CD4-positive, alpha-beta T cell treated with Interleukin-4 for 4 hours (primary cell): ENCODE results near the gene CTPS2.
A peak's percentile ranks its signal among the peaks of the same experiment; 100 is the strongest.
"Not testable (repeated sequence)": the region's sequence is repeated elsewhere in the genome, so short reads cannot be mapped to it uniquely, and the experiment has no call there.

Experiments
- DNase-seq: peaks from one replicate; pipeline ENCODE4 v3.0.0-alpha.2; 2020

CTPS2 gene

DNA sequence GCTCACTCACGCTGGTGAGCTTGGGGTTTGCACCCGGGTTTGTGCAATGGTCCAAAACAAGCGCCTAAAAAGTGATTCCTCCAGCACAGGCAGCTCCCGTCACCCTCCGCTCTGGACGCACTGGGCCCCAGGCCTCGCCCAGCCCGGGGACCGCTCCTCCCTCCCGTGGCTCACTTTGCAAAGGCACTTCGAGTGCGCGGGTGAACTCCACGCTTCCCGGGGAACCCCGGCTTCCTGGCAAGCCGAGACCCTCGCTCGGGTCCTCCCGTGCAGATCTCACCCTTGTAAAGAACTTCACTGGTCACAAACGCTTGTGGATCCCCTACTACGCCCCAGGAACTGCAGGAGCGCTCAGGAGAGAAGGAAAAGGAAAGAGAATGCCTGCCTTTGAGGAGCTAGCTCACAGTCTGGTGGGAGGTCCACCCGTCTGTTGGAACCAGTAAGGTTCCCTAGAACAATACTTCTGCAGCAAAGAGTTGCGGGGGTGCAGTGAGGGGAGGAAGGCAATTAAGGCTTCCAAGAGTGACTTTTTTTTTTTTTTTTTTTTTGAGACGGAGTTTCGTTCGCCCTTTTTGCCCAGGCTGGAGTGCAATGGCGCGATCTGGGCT is at the start of gene CTPS2:
CTPS2 (minus strand) TSS at position 122 of the 608 bp plus-strand sequence. CDS start 9,767 bp downstream, outside the sequence.
- peak; percentile 21 for DNase-seq

GRCh38 chrX:16761500-16761899 is 49.0 kb upstream of the CTPS2 start:
- DNase-seq = not testable (repeated sequence)

DNA sequence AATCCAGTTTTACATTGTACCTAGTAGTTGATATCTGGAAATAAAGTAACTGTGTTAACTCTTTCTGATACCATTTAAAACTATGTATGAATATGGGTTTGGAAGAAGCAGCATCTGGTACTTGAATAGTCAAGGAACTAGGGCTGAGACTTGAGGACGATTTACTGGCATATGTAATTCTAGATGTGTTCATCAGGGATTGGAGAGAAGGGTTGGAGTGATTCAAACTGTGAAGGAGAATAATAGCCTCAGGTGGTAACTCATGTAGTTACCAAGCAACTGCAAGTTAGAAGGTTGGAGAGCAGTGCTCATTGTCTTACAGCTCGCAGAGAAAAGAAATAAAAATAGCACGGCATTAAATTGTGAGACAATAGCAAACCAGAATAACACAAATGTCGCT is 44.3 kb upstream of the CTPS2 start:
- no peak for DNase-seq

DNA sequence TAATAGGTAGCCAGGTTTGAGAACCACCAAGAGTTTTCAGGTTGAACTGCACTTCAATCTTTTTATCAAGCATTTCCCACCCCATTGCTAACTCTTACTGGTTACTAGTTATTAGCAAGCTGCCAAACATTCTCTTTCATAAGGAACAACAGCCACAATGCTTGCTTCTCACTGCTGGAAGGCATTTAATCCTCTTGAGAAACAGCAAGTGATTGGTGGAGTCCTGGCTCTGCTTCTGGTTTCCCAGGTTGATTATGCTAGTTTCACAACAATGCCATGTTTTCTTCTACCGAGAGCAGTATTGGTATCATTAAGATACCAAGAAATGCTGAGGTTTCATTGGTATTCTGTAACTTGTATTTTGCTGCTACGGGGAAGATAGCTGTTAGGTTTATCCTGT is 41.5 kb upstream of the CTPS2 start:
- DNase-seq = no peak

GRCh38 chrX:16750136-16750535 is 37.7 kb upstream of the CTPS2 start:
- DNase-seq = no peak

DNA sequence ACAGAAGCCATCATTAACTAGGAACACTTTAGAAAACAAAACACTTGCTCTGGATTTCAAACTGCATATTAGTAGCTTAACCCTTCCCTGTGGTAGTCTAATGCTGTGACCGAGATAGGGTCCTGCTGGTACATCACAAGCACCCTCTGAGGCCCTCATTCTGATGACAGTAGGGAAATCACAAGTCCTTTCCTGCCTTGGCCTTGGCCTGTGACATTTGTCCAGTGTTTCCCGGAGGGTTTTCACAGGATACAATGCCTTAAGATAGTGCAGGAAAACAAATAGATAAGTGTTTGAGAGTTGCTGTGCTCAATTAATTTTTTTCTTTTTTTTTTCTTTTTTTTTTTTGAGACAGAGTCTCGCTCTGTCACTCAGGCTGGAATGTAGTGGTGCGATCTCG is 36.0 kb upstream of the CTPS2 start:
- DNase-seq = no peak

DNA sequence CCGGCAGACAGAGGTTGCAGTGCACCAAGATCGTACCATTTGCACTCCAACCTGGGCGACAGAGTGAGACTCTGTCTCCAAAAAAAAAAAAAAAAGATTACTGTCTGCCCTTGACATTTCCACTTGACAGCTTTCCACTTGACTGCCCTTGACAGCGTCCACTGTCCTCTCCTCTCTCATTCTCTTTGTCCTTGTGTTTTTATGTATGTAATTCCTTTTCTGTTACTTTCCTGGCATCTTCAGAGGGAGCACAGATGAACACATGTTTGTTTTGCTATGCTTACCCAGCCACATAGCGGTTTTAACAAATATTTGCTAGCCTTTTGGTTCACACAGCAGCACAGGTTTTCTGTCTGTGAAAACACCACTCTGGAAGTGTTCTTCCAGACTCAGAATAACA is 33.2 kb upstream of the CTPS2 start:
- no peak for DNase-seq

DNA sequence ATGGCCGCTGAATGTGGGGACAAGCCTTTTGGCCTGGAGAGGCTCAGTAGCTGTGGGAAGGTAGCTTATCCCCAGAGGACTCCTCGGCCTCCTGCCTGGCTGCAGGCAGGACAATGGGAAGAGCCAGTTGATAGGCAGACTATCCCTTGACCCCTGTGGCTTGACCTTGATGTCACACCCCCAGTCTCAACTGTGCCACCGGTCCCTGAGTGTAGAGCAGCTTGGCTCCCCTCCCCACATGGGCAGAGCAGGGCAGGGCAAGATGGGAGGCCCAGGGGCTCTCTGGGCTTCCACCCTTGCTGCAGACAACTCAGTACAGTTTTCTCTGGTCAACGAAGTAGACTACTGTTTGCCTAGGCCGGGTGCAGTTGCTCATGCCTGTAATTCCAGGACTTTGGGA is 32.6 kb upstream of the CTPS2 start:
- DNase-seq = no peak

GRCh38 chrX:16743604-16744325 is 31.3 kb upstream of the CTPS2 start:
- DNase-seq = no peak

GRCh38 chrX:16739574-16739973 is 27.1 kb upstream of the CTPS2 start:
- no peak for DNase-seq

DNA sequence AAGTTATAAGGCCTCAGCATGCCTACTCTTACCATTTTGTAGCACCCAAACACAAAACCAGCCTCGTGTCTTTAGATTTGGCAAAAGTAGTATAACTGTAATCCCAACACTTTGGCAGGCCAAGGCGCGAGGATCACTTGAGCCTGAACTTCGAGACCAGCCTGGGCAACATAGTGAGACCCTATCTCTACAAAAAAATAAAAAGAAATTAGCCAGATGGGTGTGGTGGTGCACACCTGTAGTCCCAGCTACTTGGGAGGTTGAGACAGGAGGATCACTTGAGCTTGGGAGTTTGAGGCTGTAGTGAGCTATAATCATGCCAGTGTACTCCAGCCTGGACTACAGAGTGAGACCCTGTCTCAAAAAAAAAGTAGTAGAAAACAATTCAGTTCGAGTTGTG is 24.6 kb upstream of the CTPS2 start:
- DNase-seq = no peak

DNA sequence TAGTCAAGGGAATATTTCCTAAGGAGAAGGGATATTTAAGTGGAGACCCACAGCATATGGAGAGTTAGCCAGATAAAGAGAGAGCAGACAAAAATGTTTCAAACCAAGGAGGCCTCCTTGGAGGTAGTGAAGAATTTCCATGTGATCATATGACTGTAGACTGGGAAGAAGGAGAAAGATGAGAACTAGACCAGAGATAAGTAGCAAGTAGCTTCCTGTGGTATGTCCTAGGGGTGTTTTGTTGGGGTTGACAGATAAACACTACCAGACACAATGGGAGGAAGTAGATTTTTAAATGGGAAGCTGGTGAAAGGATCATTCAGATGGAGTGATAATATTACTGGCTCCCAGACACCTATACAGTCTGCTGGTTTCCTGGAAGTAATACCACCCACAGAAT is 20.5 kb upstream of the CTPS2 start:
- no peak for DNase-seq

DNA sequence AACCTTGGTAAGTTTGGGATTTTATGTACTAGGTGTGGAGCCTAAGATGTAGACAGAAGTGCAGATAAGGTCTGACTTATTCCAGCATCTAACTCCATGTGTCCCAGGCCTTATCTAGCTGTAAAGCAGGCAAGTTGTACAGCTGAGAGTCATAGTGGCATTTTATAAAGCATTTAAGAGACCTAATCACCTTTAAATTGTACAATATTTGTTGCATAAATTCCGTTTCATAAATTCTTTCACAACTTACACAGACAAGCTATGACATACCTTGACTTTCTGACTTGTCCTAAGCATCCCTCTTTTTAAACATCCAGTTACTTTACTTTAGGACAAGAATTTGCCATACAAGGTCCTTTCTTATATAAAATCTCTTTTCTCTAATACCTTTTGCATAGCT is 18.0 kb upstream of the CTPS2 start:
- DNase-seq = no peak

GRCh38 chrX:16727637-16728036 is 15.2 kb upstream of the CTPS2 start:
- DNase-seq = no peak

GRCh38 chrX:16726347-16726988 is 14.0 kb upstream of the CTPS2 start:
- DNase-seq = not testable (repeated sequence)

DNA sequence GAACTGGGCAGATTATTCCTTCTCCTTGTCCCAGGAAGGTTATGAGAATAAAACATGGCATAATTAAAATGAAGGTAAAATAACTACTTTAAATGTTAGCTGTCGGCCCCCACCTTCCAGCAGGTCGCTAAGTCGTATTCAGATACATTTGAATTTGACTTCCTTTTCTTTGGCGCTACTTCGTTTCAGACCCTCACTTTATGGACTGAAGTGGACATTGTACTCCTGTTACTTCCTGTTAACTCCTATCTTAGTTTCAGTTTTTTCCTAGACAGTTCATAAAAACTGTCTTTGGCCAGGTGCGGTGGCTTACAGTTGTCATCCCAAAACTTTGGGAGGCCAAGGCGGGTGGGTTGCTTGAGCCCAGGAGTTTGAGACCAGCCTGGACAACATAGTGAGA is 12.6 kb upstream of the CTPS2 start:
- no peak for DNase-seq

GRCh38 chrX:16722481-16722880 is 10.0 kb upstream of the CTPS2 start:
- DNase-seq = no peak

DNA sequence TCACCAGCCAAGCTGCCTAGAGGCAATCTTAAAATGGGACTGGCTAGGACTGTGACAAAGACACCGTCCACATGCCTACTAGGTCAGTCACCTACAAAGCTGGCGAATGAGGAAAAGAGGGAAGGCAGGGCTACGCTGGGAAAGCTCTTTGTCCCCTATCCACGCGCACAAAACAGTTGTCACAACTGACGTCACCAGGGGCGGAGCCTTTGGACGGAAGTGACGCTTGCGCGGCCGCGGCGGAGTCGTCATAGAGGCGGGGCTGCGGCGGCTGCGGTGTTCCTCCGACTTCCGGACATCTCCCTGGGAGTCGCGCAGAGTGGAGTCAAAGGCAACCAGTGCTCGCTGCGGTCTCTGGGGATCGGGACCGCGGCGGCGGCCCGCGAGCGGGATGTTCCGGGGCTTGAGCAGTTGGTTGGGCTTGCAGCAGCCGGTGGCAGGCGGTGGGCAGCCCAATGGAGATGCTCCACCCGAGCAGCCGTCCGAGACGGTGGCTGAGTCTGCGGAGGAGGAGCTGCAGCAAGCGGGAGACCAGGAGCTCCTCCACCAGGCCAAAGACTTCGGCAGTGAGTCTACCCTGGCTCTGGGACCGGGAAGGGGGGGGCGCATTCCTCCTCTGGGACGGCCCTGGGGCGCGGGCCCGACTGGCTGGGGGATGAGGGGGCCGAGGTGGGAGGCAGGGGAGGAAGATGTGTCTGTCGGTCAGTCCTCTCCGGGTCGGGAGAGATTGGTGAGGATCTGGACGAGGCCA is 7.0 kb upstream of the CTPS2 start, which contains the start of gene SYAP1:
SYAP1 (plus strand) TSS at position 279 of the 751 bp plus-strand sequence; CDS start at position 392, 113 bp downstream.
- peak; percentile 83 for DNase-seq

- DNase-seq = no peak
These were observed 6.4 kb upstream of the CTPS2 start for GRCh38 chrX:16718824-16719333.

- not testable (repeated sequence) for DNase-seq
These were observed 4.0 kb upstream of the CTPS2 start for GRCh38 chrX:16716451-16716850.

- not testable (repeated sequence) for DNase-seq
These were observed 3.2 kb upstream of the CTPS2 start for GRCh38 chrX:16715638-16716037.

DNA sequence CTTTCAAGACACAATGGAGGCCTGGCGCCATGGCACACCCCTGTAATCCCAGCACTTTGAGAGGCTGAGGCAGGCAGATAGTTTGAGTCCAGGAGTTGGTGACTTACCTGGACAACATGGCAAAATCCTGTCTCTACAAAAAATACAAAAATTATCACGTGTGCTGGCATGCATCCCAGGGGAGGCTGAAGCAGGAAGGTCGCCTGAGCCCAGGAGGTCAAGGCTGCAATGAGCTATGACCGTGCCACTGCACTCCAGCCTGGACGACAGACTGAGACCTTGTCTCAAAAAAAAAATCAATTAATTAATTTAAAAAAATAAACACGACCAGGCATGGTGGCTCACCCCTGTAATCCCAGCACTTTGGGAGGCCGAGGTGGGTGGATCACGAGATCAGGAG is 2.0 kb upstream of the CTPS2 start:
- DNase-seq = no peak

DNA sequence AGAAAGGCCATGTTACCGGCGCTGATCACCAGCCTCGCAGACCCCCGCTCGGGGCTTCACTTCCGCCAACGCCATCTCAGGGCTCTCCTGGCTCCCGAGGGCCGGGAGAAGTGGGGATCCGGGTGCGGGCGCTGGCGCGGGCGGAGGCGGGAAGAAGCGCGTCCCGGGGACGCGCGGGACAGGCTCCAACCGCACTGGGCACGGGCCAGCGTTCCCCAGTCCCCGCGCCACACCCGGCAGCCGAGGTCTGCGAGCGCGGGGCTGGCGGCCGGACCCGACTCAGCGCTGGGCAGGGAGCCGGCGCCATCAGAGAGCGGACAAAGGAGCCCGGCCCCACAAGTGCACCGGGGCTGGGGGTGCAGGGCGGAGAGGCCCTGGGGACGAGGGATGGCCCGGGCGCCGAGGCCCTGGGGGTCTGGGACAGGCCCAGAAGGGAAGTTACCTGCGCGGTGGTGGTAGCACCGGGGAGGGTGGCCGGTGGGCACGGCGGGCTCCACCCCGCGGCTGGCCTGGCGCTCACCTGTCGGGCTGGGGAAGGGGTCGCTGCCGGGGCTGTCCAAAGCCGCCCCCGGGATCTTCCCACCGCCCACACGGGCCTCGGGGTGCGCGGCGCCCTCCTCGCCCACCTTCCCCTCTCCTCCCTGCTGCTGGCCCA is 449 bp downstream of the CTPS2 start:
- no peak for DNase-seq
